GM13977 (cell line): Measurements from ENCODE around the gene TP53INP2.
"Not testable (repeated sequence)": the region's sequence is repeated elsewhere in the genome, so short reads cannot be mapped to it uniquely, and the experiment has no call there.

Experiments used
- DNase-seq: peaks from one replicate; pipeline ENCODE4 v3.0.0; 2012; ENCODE audit warnings: low spot score
- in situ Hi-C: fragments of 300-500 bp; cut with MboI; formaldehyde crosslinking; loops from one replicate; pipeline ENCODE4 v1.12.0; 2022; ENCODE audit warnings: low sequenced_read_pairs, low pct_unique_long_range_greater_than_20kb, mixed read lengths, inconsistent platforms; ENCODE audit not compliant: unreplicated experiment
- TF ChIP-seq, protein P1 (sequence below): IDR thresholded peaks from 2 replicates; pipeline ENCODE4 v1.5.1; 2012; ENCODE audit warnings: mild to moderate bottlenecking, control low read depth; ENCODE audit not compliant: insufficient read depth; ENCODE audit errors: extremely low read depth, missing control alignments

Gene TP53INP2, protein sequence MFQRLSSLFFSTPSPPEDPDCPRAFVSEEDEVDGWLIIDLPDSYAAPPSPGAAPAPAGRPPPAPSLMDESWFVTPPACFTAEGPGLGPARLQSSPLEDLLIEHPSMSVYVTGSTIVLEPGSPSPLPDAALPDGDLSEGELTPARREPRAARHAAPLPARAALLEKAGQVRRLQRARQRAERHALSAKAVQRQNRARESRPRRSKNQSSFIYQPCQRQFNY

DNA sequence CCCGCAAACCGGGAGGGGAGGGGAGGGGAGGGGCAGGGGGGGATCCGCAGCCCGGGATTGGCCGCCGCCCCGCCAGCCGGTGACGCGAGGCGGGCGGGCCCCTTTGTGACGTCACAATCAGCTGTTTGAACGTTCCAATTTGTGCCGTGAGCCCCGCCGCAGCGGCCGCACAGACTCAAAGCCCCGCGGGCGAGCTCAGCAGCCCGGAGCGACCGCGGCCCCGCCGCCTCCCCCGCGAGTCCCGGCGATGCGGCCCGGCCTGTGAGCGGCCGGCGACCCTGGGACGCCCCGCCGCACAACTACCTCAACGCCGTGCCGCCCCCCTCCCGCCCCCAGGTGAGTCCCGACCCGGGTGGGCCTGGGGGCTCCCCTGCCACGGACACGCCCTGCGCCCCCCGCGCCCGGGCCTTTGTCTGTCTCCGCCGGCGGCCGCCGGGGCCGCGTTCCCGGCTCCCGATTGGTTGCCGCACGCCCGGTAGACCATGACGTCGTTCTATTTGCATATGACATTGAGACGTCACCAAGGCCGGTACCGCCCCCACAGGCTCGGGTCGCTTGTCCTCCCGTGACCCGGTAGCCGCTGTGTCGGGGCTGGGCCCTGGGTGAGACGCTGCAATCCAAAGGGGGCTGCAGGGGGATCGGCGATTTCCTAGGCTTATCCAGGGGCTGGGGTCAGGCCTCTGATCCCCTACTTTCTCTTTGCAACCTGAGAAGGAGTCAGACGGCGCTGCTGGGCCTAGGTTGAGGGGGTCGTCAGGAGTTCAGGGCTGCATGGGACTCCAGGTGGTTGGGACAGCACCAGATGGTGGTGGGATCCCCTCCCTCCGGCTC, at the start of gene TP53INP2:
Gene TP53INP2 (plus strand): TSS at position 168 of the 831 bp plus-strand sequence. CDS start 4,396 bp downstream, outside the sequence.
- in situ Hi-C loops = loop anchor here (25.0 kb wide), 1 partner anchor 392 kb away; the partner anchor contains the start of gene AHCY
- TF ChIP-seq, protein P1, sequence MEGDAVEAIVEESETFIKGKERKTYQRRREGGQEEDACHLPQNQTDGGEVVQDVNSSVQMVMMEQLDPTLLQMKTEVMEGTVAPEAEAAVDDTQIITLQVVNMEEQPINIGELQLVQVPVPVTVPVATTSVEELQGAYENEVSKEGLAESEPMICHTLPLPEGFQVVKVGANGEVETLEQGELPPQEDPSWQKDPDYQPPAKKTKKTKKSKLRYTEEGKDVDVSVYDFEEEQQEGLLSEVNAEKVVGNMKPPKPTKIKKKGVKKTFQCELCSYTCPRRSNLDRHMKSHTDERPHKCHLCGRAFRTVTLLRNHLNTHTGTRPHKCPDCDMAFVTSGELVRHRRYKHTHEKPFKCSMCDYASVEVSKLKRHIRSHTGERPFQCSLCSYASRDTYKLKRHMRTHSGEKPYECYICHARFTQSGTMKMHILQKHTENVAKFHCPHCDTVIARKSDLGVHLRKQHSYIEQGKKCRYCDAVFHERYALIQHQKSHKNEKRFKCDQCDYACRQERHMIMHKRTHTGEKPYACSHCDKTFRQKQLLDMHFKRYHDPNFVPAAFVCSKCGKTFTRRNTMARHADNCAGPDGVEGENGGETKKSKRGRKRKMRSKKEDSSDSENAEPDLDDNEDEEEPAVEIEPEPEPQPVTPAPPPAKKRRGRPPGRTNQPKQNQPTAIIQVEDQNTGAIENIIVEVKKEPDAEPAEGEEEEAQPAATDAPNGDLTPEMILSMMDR = no peak
- DNase-seq = peak; percentile 90

DNA sequence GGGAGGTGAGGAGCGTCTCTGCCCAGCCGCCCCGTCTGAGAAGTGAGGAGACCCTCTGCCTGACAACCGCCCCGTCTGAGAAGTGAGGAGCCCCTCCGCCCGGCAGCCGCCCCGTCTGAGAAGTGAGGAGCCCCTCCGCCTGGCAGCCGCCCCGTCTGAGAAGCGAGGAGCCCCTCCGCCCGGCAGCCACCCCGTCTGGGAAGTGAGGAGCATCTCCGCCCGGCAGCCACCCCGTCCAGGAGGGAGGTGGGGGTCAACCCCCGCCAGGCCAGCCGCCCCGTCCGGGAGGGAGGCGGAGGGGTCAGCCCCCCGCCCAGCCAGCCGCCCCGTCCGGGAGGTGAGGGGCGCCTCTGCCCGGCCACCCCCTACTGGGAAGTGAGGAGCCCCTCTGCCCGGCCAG, 45.5 kb upstream of the TP53INP2 start:
- in situ Hi-C loops, DNase-seq: not testable (repeated sequence)

DNA sequence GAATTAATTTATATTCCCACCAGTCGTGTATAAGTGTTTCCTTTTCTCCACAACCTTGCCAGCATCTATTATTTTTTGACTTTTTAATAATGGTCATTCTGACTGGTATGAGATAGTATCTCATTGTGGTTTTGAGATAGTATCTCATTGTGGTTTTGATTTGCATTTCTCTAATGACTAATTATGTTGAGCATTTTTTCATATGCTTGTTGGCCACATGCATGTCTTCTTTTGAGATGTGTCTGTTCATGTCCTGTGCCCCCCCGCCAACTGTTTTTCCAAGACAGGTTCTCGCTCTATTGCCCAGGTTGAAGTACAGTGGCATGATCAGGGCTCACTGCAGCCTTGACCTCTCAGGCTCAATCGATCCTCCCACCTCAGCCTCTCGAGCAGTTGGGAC, 42.3 kb upstream of the TP53INP2 start:
- DNase-seq, in situ Hi-C loops: not testable (repeated sequence)

DNA sequence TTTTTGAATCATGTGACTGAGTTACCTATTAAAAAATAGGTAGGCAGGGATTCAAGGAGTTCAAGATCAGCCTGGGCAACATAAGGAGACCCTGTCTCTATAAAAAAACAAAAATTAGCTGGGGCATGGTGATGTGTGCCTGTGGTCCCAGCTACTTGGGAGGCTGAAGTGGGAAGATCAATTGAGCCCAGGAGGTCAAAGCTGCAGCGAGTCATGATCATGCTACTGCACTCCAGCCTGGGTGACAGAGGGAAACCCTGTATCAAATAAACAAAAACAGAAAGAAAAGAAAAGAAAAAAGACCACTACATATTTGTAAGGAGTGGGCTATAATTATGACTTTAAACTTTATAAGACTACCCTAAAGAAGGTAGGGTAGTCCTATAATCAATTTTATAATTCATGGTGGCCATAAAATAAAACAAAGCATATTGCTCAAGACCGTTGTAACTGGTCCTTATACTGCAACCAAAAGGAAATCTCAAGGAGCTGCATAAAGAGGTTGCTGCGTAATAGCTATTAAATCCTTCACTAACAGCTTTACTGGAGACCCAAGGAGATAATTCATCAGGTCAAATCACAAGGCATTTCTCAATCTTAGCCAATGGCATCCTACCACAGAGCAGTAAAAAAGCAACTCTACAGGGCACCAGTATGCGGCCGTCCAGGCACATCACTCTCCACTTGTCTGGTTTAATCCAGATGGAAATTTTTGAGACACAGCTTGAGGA, 40.8 kb upstream of the TP53INP2 start:
- in situ Hi-C loops = no loop called here
- no peak for DNase-seq
- TF ChIP-seq, protein P1 = no peak

GRCh38 chr20:34664751-34665150, 39.4 kb upstream of the TP53INP2 start:
- DNase-seq, in situ Hi-C loops: not testable (repeated sequence)

DNA sequence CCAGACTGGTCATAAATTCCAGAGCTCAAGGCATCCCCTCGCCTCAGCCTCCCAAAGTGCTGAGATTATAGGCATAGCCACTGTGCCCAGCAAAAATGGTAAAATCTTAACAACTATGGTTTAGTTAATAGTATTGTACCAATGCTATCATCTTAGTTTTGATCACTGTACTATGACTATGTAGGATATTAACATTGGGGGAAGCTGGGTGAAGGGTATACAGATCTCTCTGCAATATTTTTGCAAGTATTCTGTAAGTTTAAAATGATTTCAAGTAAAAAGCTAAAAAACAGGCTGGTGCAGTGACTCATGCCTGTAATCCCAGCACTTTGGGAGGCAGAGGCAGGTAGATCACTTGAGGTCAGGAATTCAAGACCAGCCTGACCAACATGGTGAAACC, 35.0 kb upstream of the TP53INP2 start:
- in situ Hi-C loops = no loop called here
- TF ChIP-seq, protein P1 = no peak
- DNase-seq = no peak

DNA sequence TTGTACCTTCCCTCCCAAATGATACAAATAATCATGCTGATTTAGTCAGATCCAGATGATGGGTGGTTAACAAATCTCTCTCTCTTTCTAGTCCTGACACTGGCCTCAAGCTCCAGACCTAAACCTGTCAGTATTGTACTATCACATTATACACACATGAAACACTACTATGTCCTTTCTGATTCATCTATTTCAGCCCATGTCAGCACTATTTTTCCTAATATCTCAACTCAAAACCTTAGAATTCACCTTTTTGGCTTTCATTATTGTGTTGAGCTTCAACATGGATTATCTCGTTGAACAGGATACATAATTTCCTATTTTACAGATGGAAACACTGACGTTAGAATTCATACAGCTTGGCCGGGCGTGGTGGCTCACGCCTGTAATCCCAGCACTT, 30.7 kb upstream of the TP53INP2 start:
- no peak for DNase-seq
- in situ Hi-C loops = no loop called here
- TF ChIP-seq, protein P1 = no peak

GRCh38 chr20:34675561-34675960, 28.6 kb upstream of the TP53INP2 start:
- in situ Hi-C loops = no loop called here
- no peak for DNase-seq
- TF ChIP-seq, protein P1 = no peak
